ENCODE measurements around the gene CDKN2AIPNL.

DNA sequence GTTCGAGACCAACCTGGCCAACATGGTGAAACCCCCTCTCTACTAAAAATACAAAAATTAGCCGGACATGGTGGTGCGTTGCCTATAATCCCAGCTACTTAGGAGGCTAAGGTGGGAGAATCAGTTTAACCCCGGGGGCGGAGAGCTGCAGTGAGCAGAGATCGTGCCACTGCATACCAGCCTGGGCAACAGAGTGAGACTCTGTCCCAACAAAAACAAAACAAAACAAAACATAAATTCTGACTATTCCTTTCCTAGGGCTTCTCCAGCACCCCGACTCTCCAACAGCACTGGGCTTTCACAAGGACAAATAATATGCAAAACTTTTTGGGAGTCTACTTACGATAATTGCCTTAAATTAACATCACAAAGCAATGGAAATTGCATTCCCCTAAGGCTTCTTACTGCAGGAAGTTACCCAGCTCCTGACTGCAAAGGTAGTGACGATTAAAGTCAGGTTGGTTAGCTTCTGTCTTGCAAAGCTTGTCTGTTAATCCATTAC lies 15.9 kb upstream of the CDKN2AIPNL start:
- TF ChIP-seq TOE1 (CRISPR knock-in tag; IDR thresholded peaks at IDR 0.05), result no peak
- no peak for TF ChIP-seq ZNF253 (CRISPR knock-in tag; IDR thresholded peaks at IDR 0.05; ENCODE audit: borderline replicate concordance)
- no peak for TF ChIP-seq GATAD2A (CRISPR knock-in tag; IDR thresholded peaks at IDR 0.05)
- TF ChIP-seq RFX5 (IDR thresholded peaks at IDR 0.05; ENCODE audit: low read depth, low read length), result no peak
- no peak for TF ChIP-seq ETV6 (CRISPR knock-in tag; conservative IDR thresholded peaks at IDR 0.05)
- TF ChIP-seq KIAA2018 (CRISPR knock-in tag; IDR thresholded peaks at IDR 0.05; ENCODE audit: borderline replicate concordance), result no peak
- TF ChIP-seq ELF4 (CRISPR knock-in tag; IDR thresholded peaks at IDR 0.05; ENCODE audit: borderline replicate concordance), result no peak
- no peak for TF ChIP-seq CTCF (CRISPR knock-in tag; IDR thresholded peaks at IDR 0.05)
- no peak for TF ChIP-seq CBX2 (IDR thresholded peaks at IDR 0.05; ENCODE audit: low read depth, low read length)
- no peak for TF ChIP-seq CBX2 (CRISPR knock-in tag; IDR thresholded peaks at IDR 0.05; ENCODE audit: low read depth)
- TF ChIP-seq FOXJ3 (CRISPR knock-in tag; IDR thresholded peaks at IDR 0.05; ENCODE audit: borderline replicate concordance), result no peak
- TF ChIP-seq KDM1A (CRISPR knock-in tag; IDR thresholded peaks at IDR 0.05), result no peak

Data from HepG2 (cell line).